ENCODE measurements around the gene PFDN2.

Gene PFDN2

DNA sequence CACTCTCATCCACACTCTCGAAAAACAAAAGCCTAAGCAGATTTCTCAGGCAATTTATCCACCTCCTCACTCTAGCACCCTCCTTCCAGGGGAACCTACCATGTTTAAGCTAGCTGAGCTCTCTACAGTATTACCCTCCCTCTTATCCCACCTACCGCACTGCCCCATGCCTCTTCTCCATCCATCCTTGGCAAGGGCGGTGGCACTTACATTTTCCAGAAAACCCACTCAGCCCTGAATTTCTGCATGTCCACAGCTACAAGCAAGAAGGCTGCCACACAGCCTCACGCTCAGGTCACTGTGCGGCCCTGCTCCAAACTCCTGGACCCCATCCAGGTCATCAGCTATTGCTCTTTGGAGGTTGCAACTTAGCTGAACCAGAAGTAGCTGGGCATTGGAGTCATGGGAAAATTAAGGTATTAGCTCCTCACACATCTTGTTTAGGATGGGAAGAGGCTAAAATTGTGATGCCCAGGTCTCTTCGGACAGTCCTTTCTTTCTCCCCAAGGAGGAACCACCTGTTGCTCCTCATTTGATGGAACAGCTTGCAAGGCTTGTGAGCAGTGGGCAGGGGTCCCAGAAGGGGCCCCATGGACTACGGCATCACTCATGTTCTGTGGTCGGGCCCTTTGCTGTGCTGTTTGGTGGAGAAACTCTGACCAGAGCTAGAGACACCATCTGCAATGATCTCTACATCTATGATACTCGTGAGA lies 18.6 kb downstream of the PFDN2 start:
- DNase-seq (ENCODE audit: low read depth) = no peak

DNA sequence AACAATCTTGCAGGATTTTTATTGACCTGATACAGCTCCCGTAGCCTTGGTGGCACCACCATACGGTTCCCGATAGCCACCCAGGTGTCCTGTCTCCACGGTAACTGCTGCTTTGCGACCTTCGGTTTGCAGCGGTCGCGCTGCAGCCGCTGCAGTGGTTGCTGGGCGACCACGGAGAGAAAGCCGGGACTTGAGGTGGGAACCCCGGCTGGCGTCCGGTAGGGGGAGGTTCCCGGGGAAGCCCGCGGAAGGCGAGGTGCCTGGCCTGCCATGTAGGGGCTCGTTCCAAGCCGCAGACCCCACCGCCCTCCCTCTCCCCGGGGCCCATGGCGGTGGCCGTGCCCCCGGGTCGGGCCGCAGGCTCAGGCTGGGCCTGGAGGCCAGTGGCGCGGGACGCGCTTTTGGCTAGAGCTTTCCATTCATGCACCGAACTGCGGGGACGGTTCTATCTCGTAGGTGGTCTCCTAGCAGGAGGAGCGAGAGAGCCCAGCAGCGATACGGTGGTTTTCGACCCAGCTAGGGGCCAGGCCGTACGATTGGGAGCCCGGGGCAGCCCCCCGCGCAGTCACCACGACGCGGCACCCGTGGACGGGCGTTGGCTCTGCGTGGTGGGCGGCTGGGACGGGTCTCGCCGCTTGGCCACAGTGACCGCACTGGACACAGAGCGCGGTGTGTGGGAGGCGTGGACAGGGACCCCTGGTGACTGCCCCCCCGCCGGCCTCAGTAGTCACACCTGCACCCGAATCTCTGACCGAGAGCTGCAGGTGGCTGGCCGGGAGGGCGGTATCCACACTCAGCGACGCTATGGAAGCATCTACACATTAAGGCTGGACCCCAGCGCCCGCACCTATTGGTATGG lies 19.4 kb downstream of the PFDN2 start, which contains the start of gene KLHDC9:
KLHDC9 (plus strand) TSS at position 152 of the 859 bp plus-strand sequence; CDS start at position 327, 175 bp downstream.
- peak; percentile 56 for DNase-seq (ENCODE audit: low read depth)

DNA sequence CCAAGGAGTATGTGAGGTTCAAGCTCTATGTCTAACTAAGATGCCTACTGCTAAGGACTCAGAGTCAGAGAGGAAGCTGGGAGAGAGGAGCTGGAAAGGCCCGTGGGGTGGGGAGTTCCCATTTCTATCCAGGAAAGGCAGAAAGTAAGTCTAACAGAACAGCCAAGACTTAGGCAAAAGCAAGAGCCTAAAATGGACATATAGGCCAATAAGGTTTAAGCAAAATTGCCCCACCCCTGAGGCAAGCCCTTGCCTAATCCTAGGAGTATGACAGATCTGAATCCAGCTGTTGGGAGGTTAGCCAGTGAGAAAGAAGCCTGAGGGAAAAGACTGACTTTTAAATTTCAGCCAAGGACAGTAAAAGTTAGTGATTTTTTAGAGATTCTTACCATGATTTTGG lies 21.3 kb downstream of the PFDN2 start:
- DNase-seq (ENCODE audit: low read depth) = no peak

DNA sequence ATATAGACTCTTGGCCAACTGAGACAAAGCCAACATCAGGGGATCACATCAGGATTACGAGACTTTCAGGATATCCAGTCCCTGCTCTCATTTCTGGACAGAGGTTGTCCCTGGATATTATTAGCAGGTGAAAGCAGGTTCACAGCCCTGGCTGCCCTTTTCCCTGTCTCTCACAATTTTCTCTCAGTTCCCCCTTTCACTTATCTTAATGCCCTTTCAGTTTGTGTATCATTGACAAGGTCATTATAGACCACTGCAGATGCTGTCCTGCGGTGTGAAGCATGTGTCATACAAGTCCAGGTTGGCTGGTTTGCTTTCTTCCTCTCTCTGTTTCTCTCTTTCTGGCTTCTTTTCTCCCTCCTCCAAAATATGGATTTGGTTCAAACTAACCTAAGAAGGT lies 21.8 kb downstream of the PFDN2 start:
- no peak for DNase-seq (ENCODE audit: low read depth)

DNA sequence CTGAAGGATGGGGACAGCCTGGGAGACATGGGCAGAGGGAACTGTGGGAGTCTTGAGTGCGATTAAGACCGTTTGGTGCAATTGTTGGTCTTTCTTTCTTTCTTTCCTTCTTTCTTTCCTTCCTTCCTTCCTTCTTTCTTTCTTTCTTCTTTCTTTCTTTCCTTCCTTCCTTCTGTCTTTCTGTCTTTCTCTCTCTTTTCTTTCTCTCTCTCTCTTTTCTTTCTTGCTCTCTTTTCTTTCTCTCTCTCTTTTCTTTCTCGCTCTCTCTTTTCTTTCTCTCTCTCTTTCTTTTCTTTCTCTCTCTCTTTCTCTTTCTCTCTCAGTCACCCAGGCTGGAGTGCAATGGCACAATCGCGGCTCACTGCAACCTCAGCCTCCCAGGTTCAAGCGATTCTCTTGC lies 22.6 kb downstream of the PFDN2 start:
- DNase-seq (ENCODE audit: low read depth) = no peak

DNA sequence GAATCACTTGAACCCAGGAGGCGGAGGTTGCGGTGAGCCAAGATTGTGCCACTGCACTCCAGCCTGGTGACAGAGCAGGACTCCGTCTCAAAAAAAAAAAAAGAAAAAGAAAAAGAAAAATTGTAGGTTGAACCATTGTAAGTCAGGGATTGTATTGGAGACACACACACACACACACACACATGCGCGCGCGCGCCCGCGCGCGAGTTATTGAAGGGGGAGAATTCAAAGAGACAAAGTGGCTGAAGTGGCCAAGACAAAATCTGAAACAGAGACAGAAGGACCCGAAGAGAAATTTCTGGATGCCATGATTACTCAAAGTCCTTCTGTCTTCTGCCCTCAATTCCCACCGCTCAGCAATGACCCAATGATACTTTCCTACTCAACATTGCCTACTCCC lies 23.4 kb downstream of the PFDN2 start:
- DNase-seq (ENCODE audit: low read depth) = no peak

DNA sequence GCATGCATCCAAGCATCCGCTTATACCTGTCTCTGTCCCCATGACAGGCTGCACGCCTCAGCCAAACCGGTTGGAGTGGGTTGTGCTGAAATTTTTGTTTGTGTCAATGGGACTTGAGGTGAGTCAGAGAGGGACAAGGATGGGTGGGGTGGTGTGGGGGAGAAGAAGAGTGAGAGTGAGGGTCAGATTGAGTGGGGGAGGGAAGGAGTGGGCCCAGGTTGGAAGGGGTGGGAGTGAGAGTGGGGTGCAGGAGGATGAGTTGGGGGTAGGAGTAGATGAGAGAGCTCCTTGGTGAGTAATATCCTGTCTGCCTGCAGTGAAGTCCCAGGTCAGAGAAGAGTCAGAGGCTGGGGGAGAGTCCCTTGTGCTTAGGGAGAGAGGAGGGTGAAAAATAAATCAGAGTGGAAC lies 25.2 kb downstream of the PFDN2 start:
- peak; percentile 20 for DNase-seq (ENCODE audit: low read depth)

DNA sequence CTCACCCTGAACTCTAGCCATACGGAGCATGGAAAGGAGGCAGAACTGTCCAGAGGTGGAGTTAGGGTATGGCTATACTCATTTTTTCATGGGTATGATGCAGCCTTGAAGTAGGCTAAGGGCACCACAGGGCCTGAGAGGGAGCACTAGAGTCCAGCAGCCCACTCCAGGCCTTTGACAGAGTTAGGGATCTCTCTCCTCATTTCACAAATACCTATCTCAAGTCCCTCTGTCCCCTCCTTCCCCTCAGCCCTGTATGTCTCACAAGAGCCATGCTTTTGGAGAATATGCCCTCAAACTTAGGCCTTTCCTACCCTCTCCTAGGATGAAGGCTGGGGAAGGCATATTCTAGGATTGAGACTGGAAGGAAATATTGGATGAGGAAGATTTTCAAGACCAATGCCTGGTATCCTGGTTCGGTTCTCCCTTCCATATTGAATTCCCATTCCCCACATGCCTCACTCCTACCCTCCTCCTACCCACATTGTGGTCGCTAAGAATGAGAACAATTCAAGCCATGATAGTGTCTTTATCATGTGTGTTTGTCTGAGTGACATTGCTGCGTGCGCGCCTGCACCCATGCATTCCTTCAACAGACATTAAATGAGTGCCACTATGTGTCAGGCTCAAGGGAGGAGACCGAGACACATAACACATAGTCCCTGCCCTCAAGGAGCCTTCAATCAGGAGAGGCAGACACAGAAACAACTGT lies 25.9 kb downstream of the PFDN2 start:
- DNase-seq (ENCODE audit: low read depth) = no peak

DNA sequence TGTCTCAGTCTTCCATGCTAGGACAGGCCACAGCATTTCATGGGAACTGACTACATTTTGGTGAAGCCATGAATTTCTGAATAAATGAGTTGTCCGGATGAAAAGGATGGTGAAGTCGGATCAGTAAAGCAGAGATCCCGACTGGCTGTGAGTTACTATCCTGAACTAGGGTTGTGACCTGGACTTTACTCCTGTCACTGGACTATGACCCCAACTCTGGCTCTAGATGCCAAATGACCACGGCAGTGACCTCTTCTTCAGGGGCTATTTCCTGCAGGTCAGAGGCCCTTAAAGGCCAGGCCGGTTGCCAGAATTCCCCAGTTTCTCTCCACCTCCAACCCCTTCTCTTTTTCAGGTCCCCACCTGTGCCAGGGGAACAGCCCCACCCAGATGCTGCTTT lies 26.7 kb downstream of the PFDN2 start:
- no peak for DNase-seq (ENCODE audit: low read depth)

DNA sequence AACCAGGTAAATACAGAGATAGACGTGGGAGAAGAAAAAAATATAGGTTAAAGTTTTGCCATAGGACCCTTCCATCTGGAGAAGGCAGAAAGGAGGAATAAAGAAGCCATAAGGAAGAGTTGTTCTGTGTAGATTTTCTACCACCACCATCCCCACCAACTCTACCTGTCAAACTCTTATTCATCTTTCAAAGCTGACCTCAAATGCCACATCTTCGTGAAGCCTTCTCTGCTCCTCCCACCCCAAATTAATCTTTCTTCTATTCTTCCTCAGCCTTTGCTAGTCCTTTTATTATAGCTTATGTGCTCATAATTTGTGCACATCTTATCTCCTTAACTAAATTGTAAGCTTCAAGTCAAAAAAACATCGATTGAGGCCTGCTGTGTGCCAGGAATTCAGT lies 27.2 kb downstream of the PFDN2 start:
- DNase-seq (ENCODE audit: low read depth) = no peak

DNA sequence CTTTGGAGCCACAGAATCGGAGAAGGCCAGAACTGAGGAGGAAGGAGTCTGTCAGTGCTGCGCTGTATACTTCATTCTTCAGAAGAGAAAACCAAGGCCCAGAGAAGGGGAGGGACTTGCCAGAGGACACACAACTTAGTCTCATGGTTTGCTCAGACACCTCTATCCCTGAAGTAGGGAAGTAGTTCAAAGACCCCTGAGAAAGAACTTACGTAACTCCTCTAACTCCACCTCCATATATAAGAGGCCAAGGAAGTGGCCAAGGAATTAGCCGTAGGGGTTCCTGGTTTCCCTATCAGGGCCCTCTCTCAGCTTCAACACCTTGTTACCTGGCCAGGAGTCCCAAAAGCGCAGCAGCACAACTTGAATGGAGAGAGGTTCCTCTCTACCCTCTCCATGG lies 27.9 kb downstream of the PFDN2 start:
- DNase-seq (ENCODE audit: low read depth) = no peak

DNA sequence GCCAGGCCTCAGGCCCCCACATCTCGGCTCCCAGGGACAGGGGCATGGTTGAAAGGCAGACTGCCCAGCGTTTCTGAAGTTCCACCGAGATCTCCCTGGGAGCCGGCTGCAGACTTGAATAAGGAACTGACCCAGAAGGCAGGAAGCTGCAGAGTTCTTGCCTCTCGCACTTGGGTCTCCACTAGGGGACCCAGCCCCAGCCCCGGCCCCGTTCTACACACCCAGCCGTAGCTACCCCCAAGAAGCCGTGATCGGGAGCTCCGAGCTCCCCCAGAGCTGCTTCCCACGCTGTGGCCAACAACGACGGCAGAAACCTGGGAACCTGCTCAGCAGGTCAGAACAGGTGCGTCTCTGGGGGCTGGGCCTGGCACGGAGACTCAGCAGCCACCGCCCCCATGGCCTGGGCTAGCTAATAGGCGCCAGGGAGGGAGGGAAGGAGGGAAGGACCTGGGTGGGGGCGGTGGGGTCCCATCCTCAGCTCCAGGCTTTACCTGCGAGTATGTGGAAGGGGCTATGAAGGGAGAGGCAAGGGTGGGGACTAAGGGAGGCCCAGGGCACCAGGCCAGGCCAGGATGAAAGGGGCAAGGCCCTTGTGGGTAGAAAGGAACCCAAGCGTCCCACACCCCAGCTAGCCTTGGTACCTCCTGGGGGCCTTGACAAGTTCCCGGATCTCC lies 28.4 kb downstream of the PFDN2 start, which contains the start of gene NECTIN4:
NECTIN4 (minus strand) TSS at position 308 of the 674 bp plus-strand sequence; CDS start at position 46, 262 bp downstream.
- DNase-seq (ENCODE audit: low read depth) = no peak

DNA sequence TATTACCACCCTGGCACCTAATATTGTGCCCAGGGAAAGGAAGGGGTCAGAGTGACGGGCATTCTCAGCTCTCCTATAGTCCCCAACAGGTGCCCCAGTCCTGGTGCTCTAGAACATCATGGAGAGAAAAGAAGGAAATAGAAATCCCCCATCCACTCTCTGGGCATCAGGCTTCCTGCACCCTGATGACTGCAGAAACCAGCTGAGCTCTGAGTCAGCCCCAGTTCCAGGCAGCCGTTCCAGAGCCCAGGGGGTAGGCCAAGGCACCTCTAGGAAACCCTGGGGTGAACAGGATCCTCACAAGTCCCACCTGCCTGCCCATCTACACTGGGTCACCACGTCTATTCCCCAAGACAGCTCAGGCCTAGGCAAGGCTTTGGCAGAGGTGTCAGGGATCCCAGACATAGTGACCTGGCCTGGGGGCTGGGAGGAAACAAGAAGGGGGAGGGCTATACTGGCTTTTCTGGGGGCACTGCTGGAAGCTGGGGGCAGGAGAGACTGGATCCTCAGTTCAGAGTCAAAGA lies 29.2 kb downstream of the PFDN2 start:
- no peak for DNase-seq (ENCODE audit: low read depth)

DNA sequence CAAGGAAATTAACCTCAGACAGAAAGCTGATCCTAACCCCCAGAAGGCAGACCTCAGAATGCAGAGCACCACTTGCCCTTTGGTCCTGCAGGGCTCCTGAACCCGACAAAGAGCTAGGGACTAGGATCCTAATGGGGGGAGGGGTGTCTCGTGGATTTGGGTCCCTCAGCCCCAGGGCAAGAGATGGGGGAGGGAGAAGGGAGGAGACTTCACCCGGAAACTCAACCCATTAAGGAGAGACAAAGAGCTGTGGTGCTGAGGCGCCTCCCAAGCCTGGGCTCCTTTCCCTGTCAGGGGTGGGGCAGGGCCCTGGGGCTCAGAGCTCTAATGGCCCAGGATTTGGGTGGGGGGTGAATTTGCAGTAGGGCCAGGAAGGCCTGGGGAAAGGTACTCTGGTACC lies 31.4 kb downstream of the PFDN2 start:
- DNase-seq (ENCODE audit: low read depth) = no peak

DNA sequence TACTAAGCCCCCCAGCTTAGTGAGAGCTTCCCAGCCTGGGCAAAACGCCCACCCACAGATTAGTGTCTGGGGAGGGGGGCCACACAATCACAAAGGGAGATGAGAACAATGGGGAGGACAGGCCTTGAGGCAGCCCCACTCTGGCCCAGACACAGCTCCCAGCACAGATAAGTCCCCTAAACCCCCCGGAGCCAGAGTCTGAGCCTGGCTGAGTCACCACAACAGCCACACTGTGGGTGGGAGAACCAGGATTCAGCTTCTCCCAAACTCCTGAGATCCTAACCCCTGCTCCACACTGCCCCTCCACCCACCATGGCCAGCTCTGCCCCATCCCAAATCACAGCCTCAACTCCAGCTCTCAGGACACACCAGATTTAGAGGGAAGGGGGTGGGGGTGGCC lies 32.7 kb downstream of the PFDN2 start:
- DNase-seq (ENCODE audit: low read depth) = no peak

DNA sequence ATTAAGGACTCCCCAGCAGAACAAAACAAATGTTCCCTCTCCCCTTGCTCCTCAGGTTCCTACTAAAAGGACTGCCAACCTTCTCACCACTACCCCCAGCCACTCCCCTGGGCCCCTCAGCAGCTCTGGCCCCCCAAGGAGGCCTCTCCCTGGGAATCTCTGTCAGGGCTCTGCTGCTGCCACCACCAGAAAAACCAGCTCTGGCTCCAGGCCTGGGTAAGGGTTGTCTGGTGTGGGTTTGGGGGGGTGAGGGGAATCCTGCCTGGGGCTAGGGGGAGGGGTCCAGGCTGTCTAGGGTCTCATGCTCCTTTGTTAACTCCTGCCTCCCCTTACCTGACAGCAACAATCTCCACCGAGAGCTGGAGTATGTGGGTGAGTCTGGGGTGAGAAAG lies 33.2 kb downstream of the PFDN2 start:
- DNase-seq (ENCODE audit: low read depth) = no peak

DNA sequence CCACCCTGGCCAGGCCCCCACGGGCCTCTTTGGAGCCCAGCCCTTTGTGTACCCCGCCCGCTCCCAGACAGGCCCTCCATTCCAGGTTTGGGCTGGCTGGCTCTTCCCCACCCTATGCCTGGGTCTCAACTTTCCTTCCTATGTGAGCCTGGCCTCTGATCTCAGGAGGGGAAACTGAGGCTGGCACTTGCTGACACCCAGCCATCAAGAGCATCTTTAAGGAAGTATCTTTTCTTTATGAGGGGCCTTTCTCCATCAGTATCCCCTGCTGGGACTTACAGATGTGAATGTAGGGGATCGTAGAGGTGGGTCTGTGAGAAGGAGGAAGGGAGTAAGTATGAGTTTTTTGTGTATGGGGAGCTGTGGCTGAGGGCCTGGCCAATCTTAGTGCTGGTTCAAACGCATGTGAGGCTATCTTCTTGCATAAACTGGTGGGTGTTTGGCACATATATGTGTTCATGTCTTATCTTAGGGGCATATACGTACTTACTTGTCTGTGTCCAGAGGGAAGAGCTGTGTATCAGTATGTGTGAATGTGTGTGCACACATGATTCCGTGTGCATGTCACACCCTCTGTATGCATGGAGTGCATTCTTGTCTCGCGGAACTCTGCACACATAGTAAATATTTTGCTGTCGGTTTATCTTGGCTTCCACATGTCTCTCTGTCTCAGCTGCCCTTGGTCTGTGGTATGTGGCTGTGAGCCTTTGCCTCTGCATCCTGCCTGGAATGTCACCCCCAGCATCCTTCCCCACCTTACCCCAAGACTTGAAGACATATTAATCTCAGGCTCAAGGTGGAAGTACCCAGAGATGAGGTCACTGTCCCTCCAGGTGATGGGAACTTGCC lies 33.9 kb downstream of the PFDN2 start:
- DNase-seq (ENCODE audit: low read depth) = no peak

DNA sequence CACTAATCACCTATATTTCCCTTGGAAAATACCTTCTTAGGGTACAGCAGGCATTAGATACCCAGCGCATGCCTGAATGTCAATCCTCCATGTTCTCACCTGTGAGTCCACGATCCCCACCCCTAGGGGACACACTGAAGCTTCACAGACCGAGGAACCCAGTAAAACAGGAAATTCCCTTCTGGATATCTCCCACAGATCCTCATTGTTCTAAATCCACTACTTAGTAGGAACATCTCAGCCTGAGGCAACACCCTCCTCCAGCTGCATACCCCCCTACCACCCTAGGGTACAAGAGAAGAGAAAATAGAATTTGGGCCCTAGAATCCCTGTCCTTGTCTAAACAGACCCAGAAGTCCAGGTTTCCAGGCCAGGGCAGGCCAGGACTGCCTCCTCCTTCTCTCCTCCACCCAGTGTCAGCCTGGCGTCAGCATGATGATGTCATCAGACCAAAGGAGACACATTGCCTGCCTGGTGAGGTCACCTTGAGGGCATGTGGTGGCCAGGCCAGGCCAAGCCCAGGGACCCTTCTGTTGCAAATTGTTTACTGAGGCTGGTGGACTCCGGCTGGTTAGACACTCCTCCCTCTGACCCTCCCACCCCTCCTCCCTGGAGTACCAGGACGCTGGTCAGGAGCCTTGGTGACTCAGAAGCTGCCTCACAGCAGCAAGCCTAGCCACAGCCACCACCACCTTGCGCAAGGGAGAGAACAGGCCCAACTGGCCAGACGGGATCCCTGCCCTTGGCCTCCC lies 34.7 kb downstream of the PFDN2 start:
- no peak for DNase-seq (ENCODE audit: low read depth)

DNA sequence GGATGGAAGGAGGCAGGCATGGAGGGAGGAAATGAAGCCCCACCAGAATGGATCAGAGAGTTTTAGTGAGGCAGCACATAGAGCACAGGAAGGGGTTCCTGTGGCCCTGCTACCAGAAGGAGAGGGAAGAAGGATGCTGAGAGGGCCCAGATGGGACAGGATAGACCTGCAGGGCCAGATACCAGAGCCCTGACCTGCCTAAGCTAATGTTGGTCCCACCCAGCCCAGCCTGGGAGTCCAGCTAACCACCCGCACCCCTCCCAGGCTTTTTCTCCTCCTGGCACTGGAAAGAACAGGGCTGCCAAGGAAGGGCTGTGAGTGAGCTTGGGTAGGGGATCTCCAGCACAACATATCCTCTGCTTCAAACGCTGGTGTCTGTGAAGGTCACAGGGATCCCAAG lies 35.4 kb downstream of the PFDN2 start:
- DNase-seq (ENCODE audit: low read depth) = no peak

DNA sequence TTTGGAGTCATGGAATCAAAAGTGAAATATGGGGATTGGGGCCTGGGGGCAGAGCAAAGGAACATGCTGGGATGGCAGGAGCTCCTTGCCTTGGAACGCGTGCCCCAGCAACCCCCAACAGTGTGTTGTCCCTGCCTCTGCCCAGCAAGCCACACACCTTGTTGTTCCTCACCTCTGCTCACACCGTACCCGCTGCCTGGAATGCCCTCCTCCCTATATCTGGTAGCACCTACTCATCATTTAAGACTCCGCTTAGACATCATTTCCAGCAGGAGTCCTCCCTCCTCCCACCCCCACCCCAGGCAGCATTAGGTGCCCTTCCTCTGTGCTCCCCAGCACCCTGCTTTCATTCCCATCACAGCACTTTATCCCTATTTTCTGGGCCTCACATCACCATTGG lies 36.3 kb downstream of the PFDN2 start:
- DNase-seq (ENCODE audit: low read depth) = no peak

All from activated gamma-delta T cell treated with anti-CD3 and anti-CD28 coated beads, Interleukin-2, amount 50 U/mL, for 16 hours (primary cell).